ENCODE data around the gene MAP3K3. TPM values are rescaled to one million over a fixed set of nuclear protein-coding genes. Genes with fewer than 3 reads are reported as not detected.
A peak's percentile ranks its signal among the peaks of the same experiment; 100 is the strongest.

Gene MAP3K3
- total RNA-seq (ENCODE audit: low replicate concordance), result 10.5 and 26.2 TPM in 2 replicates
- long read RNA-seq, result 0 reads

- peak within 1 kb of the TSS; percentile 98 for H3K4me3 Mint-ChIP-seq
- DNase-seq (ENCODE audit: extremely low spot score, unreplicated experiment), result peak; percentile 98
- H3K27ac Mint-ChIP-seq, result peak within 1 kb of the TSS; percentile 90
- peaks cover 29% of the 10 kb centered on the region for H3K4me1 Mint-ChIP-seq (ENCODE audit: unreplicated experiment)
- no peak for TF ChIP-seq CTCF (conservative IDR thresholded peaks at IDR 0.05)
- H3K27me3 Mint-ChIP-seq, result peaks cover 14% of the 10 kb centered on the region
- no peaks in the 10 kb centered on the region for H3K36me3 Mint-ChIP-seq
- H3K9me3 Mint-ChIP-seq, result no peaks in the 10 kb centered on the region
These were observed at the start of gene MAP3K3 for GRCh38 chr17:63621684-63622573. MAP3K3 (plus strand) TSS chr17:63622417; CDS start chr17:63622760, 343 bp downstream.

- peak; percentile 68 for TF ChIP-seq CTCF (conservative IDR thresholded peaks at IDR 0.05)
- Mint-ChIP-seq H3K9me3 (no peaks in the 10 kb centered on the region), H3K4me3 (no peak overlapping the region), H3K27ac (no peak overlapping the region), H3K36me3 (peaks cover 15% of the 10 kb centered on the region), H3K27me3 (no peaks in the 10 kb centered on the region), H3K4me1 (ENCODE audit: unreplicated experiment) (peaks cover 11% of the 10 kb centered on the region)
- no peak for DNase-seq (ENCODE audit: extremely low spot score, unreplicated experiment)
These were observed 48.6 kb upstream of the MAP3K3 start for GRCh38 chr17:63573634-63574033.

DNA sequence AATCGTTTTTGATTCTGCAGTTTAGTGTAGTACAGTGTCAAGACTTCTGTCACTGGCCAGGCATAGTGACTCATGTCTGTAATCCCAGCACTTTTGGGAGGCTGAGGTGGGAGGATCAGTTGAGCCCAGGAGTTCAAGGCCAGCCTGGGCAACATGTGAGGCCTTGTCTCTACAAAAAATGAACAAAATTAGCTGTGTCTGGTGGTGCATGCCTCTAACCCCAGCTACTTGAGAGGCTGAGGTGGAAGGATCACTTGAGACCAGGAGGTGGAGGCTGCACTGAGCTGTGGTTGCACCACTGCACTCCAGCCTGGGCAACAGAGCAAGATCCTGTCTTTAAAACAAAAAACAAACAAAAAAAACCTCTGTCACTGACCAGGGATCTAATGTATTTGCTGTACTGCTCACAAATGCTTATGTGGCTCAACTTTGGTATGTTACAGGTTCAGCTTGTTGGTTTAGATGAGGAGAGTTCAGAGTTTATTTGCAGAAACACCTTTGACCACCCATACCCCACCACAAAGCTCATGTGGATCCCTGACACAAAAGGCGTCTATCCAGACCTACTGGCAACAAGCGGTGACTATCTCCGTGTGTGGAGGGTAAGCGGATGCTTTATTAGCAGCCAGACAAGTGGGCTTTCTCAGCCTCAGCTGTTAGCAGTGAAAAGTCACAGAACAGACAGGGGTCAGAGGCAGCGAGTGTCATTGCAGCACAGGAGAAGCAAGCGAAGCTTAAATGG is 44.0 kb upstream of the MAP3K3 start:
- H3K27me3 Mint-ChIP-seq, result no peaks in the 10 kb centered on the region
- H3K36me3 Mint-ChIP-seq, result peaks cover 23% of the 10 kb centered on the region
- no peaks in the 10 kb centered on the region for H3K9me3 Mint-ChIP-seq
- TF ChIP-seq CTCF (conservative IDR thresholded peaks at IDR 0.05), result no peak
- H3K4me3 Mint-ChIP-seq, result no peak overlapping the region
- no peak for DNase-seq (ENCODE audit: extremely low spot score, unreplicated experiment)
- H3K4me1 Mint-ChIP-seq (ENCODE audit: unreplicated experiment), result peaks cover 16% of the 10 kb centered on the region
- H3K27ac Mint-ChIP-seq, result peak overlapping the region; percentile 59

DNA sequence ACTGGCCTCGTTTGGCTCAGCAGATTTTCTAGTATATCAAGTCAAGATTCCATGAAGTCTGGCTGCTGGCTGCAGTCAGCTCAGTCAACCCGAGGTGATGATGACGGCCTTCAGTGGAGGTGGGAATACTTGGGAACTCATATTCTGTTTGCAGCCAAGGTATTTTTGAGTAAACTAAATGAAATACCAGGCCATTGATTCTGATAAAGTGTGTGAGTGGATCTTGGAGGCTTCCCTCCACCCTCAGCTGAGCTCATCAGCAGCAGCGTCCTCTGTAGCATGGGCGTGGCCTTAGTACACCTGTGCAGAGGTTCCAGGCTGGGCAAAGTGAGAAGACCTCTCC is 43.5 kb upstream of the MAP3K3 start:
- Mint-ChIP-seq H3K4me3 (no peak overlapping the region), H3K9me3 (no peaks in the 10 kb centered on the region), H3K27ac (peak overlapping the region; percentile 59), H3K4me1 (ENCODE audit: unreplicated experiment) (peaks cover 16% of the 10 kb centered on the region), H3K27me3 (no peaks in the 10 kb centered on the region), H3K36me3 (peaks cover 23% of the 10 kb centered on the region)
- DNase-seq (ENCODE audit: extremely low spot score, unreplicated experiment), result no peak
- no peak for TF ChIP-seq CTCF (conservative IDR thresholded peaks at IDR 0.05)

DNA sequence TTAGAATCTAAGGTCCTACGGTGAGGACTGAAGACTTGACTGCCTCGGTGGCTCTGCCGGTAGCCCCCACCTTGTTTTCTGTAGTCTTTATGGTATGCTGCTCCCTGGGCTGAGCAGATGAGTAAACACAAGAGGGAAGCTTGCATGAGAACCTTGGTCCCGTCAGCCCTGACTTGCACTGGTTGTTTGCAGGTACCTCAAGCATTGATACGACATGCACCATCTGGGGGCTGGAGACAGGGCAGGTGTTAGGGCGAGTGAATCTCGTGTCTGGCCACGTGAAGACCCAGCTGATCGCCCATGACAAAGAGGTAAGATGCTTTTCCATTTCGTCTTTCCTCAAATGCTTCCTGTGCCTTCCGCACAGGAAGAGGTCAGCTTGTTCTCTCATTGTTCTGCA is 42.6 kb upstream of the MAP3K3 start:
- no peaks in the 10 kb centered on the region for H3K27me3 Mint-ChIP-seq
- H3K27ac Mint-ChIP-seq, result peak overlapping the region; percentile 59
- H3K9me3 Mint-ChIP-seq, result no peaks in the 10 kb centered on the region
- no peak for DNase-seq (ENCODE audit: extremely low spot score, unreplicated experiment)
- no peak overlapping the region for H3K4me3 Mint-ChIP-seq
- peaks cover 18% of the 10 kb centered on the region for H3K36me3 Mint-ChIP-seq
- peaks cover 10% of the 10 kb centered on the region for H3K4me1 Mint-ChIP-seq (ENCODE audit: unreplicated experiment)
- TF ChIP-seq CTCF (conservative IDR thresholded peaks at IDR 0.05), result no peak

All from type B pancreatic cell (in vitro differentiated cells).